Transverse colon (tissue), 4 donors: Measurements from ENCODE around the gene EXT2. TPM values are rescaled to one million over a fixed set of nuclear protein-coding genes. Genes with fewer than 3 reads are reported as not detected.

Source experiments
- DNase-seq: peaks from one replicate; pipeline ENCODE4 v3.0.0-alpha.2; 2019
- H3K27ac ChIP-seq, 4 donors: fragments of 200-600 bp; sonication (generic); 2 replicates each; pipeline ENCODE4 v1.5.1; 2016 to 2018; ENCODE audit warnings: inconsistent platforms in 4 of 4
- H3K27me3 ChIP-seq: fragments of 200-600 bp; sonication (generic); 2 replicates; pipeline ENCODE4 v1.5.1; 2017; ENCODE audit warnings: inconsistent platforms
- H3K36me3 ChIP-seq, 4 donors: fragments of 200-600 bp; sonication (generic); 2 replicates each; pipeline ENCODE4 v1.5.1; 2017 to 2019; ENCODE audit warnings: inconsistent platforms in 4 of 4
- H3K4me1 ChIP-seq, 4 donors: fragments of 200-600 bp; sonication (generic); 2 replicates each; pipeline ENCODE4 v1.5.1; 2017 to 2020; ENCODE audit warnings: inconsistent platforms in 4 of 4
- H3K4me3 ChIP-seq, 4 donors: fragments of 200-600 bp; sonication (generic); 1 replicate in 1 of 4; 2 replicates in 3 of 4; pipeline versions ENCODE4 v1.5.1 to v1.6.1; 2017 to 2019; ENCODE audit warnings: inconsistent platforms in 4 of 4
- H3K9me3 ChIP-seq, 2 donors: fragments of 200-600 bp; sonication (generic); 2 replicates each; pipeline ENCODE4 v1.5.1; 2017 to 2019; ENCODE audit warnings: inconsistent platforms in 2 of 2
- CTCF ChIP-seq, 5 experiments: fragments of 200-600 bp in 3 of 5; fragments of 450-650 bp in 2 of 5; sonication (generic) in 3 of 5; IDR thresholded peaks; 1 replicate in 2 of 5; 2 replicates in 3 of 5; pipeline ENCODE4 v1.5.1; 2016 to 2017; ENCODE audit warnings: antibody characterized with exemption in 5 of 5, inconsistent platforms in 3 of 5, mild to moderate bottlenecking in 2 of 5, moderate library complexity in 1 of 5
- EP300 ChIP-seq: sonication (generic); formaldehyde crosslinking; IDR thresholded peaks from one replicate; pipeline ENCODE4 v1.6.1; 2017; ENCODE audit warnings: antibody characterized with exemption, low read depth
- POLR2A ChIP-seq: fragments of 450-650 bp; IDR thresholded peaks from one replicate; pipeline ENCODE4 v1.6.1; 2016; ENCODE audit warnings: antibody characterized with exemption, mild to moderate bottlenecking, moderate library complexity
- POLR2AphosphoS5 ChIP-seq, 3 donors: sonication (generic); formaldehyde crosslinking; IDR thresholded peaks; one replicate each; pipeline ENCODE4 v1.6.1; 2016; ENCODE audit warnings: antibody characterized with exemption in 3 of 3
- WGBS, 2 donors: methylation state at CpG; one replicate each; pipeline ENCODE4 v1.1.5; 2018; ENCODE audit warnings: low coverage in 1 of 2; 5-methylcytosine and 5-hydroxymethylcytosine counted together
- in situ Hi-C, 4 donors: fragments of 200-750 bp; cut with MboI; loops; one replicate each; pipeline versions ENCODE4 v1.15.0 to v1.15.1; 2017; ENCODE audit warnings: low sequenced_read_pairs in 3 of 4, low pct_ligation_motif_present in 1 of 4, low pct_unique_long_range_greater_than_20kb in 1 of 4
- intact Hi-C: fragments of 100-400 bp; cut with DNase I; formaldehyde crosslinking; loops from one replicate; pipeline ENCODE4 v1.15.1; 2023; ENCODE audit warnings: low total_unique reads
- total RNA-seq, 4 donors: library from RNA; depleted of rRNA; stranded (reverse); fragments of >200 nt; gene quantifications; one replicate each; pipeline ENCODE4 v1.1.0, GENCODE V29; 2016

The EXT2 gene
- total RNA-seq, 4 donors from 2014 or later: 32.2 to 82.9 (median 59.6) TPM

GRCh38 chr11:44186321-44186930, 90.9 kb downstream of the EXT2 start:
- intact Hi-C loops: no loop called here
- Histone ChIP-seq H3K4me3 (no peak overlapping the region), H3K9me3 (peaks cover 10 to 16% of the 10 kb centered on the region in 2 donors), H3K27ac (no peak overlapping the region), H3K27me3 (no peaks in the 10 kb centered on the region), H3K4me1 (no peaks in the 10 kb centered on the region), H3K36me3 (peaks cover 0 to 15% (median 2%) of the 10 kb centered on the region in 4 donors)
- 94 to 95% methylated on average over 2 of the region's 2 CpGs for WGBS, 2 donors
- in situ Hi-C loops: no loop called here
- no peak for DNase-seq
- no peak for TF ChIP-seq EP300
- TF ChIP-seq POLR2AphosphoS5 (IDR thresholded peaks at IDR 0.05): no peak
- TF ChIP-seq POLR2A: no peak
- no peak for TF ChIP-seq CTCF (IDR thresholded peaks at IDR 0.05)

- peaks cover 10 to 16% of the 10 kb centered on the region in 2 donors for H3K9me3 ChIP-seq
- no peak overlapping the region for H3K27ac ChIP-seq
- H3K36me3 ChIP-seq: peaks cover 0 to 15% (median 2%) of the 10 kb centered on the region in 4 donors
- H3K4me3 ChIP-seq: no peak overlapping the region
- in situ Hi-C loops: no loop called here
- 91 to 100% methylated on average over 3 of the region's 3 CpGs for WGBS, 2 donors
- H3K4me1 ChIP-seq: no peaks in the 10 kb centered on the region
- H3K27me3 ChIP-seq: no peaks in the 10 kb centered on the region
- no peak for DNase-seq
- intact Hi-C loops: no loop called here
- TF ChIP-seq EP300 (no peak), POLR2AphosphoS5 (IDR thresholded peaks at IDR 0.05) (no peak), CTCF (IDR thresholded peaks at IDR 0.05) (no peak), POLR2A (no peak)
Measured at GRCh38 chr11:44188643-44189042, 93.2 kb downstream of the EXT2 start.

GRCh38 chr11:44189986-44190882, 94.8 kb downstream of the EXT2 start:
- in situ Hi-C loops: no loop called here
- Histone ChIP-seq H3K4me3 (no peak overlapping the region), H3K4me1 (no peaks in the 10 kb centered on the region), H3K27me3 (no peaks in the 10 kb centered on the region), H3K27ac (no peak overlapping the region), H3K9me3 (peaks cover 10 to 16% of the 10 kb centered on the region in 2 donors), H3K36me3 (peaks cover 0 to 15% (median 2%) of the 10 kb centered on the region in 4 donors)
- intact Hi-C loops: no loop called here
- TF ChIP-seq EP300 (no peak), POLR2A (no peak), POLR2AphosphoS5 (IDR thresholded peaks at IDR 0.05) (no peak), CTCF (IDR thresholded peaks at IDR 0.05) (no peak)
- WGBS, 2 donors: 88 to 96% methylated on average over 4 to 5 of the region's 5 CpGs
- DNase-seq: no peak

GRCh38 chr11:44190883-44191230, 95.4 kb downstream of the EXT2 start:
- no peaks in the 10 kb centered on the region for H3K27me3 ChIP-seq
- H3K4me1 ChIP-seq: no peaks in the 10 kb centered on the region
- peaks cover 0 to 15% (median 2%) of the 10 kb centered on the region in 4 donors for H3K36me3 ChIP-seq
- in situ Hi-C loops (no loop called here), intact Hi-C loops (no loop called here)
- DNase-seq: no peak
- TF ChIP-seq CTCF (IDR thresholded peaks at IDR 0.05) (no peak), EP300 (no peak), POLR2A (no peak), POLR2AphosphoS5 (IDR thresholded peaks at IDR 0.05) (no peak)
- H3K9me3 ChIP-seq: peaks cover 10 to 16% of the 10 kb centered on the region in 2 donors
- H3K27ac ChIP-seq: no peak overlapping the region
- WGBS, 2 donors: 89% methylated on average over 2 of the region's 2 CpGs; no CpG with 5 or more reads in 1 of the 2 donors
- H3K4me3 ChIP-seq: no peak overlapping the region
